ENCODE results near the gene DNM2. TPM values are rescaled to one million over a fixed set of nuclear protein-coding genes. Genes with fewer than 3 reads are reported as not detected.

The DNM2 gene
- total and polyA plus RNA-seq, 2 of the 13 experiments (the other 11 are each of a cell fraction or from before 2014, with no cell fraction given): 41.7 to 59.8 TPM

DNA sequence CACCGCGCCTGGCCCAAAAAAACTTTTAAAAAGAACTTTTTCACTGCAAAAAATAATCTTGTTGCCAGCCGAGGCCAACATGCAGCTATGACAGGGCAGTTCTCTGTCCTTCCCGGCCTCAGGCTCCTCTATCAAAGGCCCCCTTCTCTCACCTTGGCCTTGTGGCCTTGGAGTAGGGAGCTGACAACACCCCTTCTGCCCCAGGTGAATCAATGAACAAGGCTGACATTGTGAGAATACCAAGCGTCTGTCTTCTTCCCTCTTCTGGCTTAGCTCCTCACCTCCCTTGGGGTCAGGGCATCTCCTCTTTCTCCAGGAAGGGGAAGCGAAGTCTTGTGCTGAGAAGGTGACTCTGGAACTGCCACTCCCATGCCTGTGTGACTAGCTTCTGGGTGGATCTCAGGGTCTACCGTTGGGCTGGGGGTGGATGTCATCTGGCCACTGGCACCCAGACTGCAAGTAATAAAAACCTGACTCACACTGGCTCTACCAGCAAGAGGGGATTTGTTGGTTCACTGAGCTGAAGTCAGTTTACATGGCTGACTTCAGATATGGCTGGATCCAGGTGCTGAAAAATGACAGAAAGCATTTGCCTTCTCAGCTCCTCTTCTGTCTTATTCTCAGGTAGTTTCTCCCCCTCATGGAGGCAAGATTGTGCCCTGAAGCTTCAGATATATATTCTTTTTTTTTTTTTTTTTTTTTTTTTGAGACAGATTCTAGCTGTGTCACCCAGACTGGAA is 136.6 kb downstream of the DNM2 start:
- BruUV-seq (replicated peaks): no TSS peak
- ATAC-seq (peak; percentile 61), DNase-seq (ENCODE audit: low spot score) (peak; percentile 67), FAIRE-seq (no peak)
- 11% methylated on average over 7 of the region's 7 CpGs for WGBS (ENCODE audit: low lambda C conversion rate)
- Histone ChIP-seq H3K27ac (ENCODE audit: extremely low read length, insufficient read depth, low read length) (no peak overlapping the region), H3K36me3 (replicated peaks in 1 of 2; ENCODE audit: control insufficient read depth in 1 of 2, insufficient read depth in 2 of 2, low read length in 2 of 2) (no peaks in the 10 kb centered on the region), H2AFZ (ENCODE audit: low read length) (no peak overlapping the region), H3K4me2 (ENCODE audit: low read depth, low read length) (peak overlapping the region; percentile 55), H3K9ac (ENCODE audit: insufficient read depth, low read depth, low read length) (no peak overlapping the region), H3K9me3 (ENCODE audit: low read length) (no peaks in the 10 kb centered on the region), H3K4me3 (replicated peaks in 1 of 3; ENCODE audit: insufficient read depth in 1 of 3, low read depth in 2 of 3, low read length in 3 of 3) (no peak overlapping the region), H3K4me1 (ENCODE audit: insufficient read depth, low read length) (peaks cover 36% of the 10 kb centered on the region), H3K27me3 (ENCODE audit: control insufficient read depth in 1 of 2, insufficient read depth in 2 of 2, low read length in 2 of 2) (no peaks in the 10 kb centered on the region; a peak in 1 of 5 replicates), H4K20me1 (ENCODE audit: insufficient read depth, low read length) (no peaks in the 10 kb centered on the region), H3K79me2 (ENCODE audit: insufficient read depth, low read length) (no peaks in the 10 kb centered on the region)
- ChIA-PET POLR2A (interaction anchor here (0.8 to 2.5 kb wide), 4 partner anchors 10 to 137 kb away, joined by 3 to 30 read pairs (median 6); partner anchors contain the start of gene TMED1), CTCF (ENCODE audit: low intra/inter-chr PET ratio, low total read pairs) (no interaction called here)
- intact Hi-C loops (cut with micrococcal nuclease; ENCODE audit: unreplicated experiment): no loop called here
- in situ Hi-C loops (cut with HindIII; ENCODE audit: extremely low pct_ligation_motif_present, low pct_unique_long_range_greater_than_20kb): no loop called here
- TF ChIP-seq ZNF318 (CRISPR knock-in tag; IDR thresholded peaks at IDR 0.05): no peak
- 0 out of 2 replicates have a peak, but pooled peaks have one; percentile 44 for TF ChIP-seq ZNF564 (CRISPR knock-in tag; IDR thresholded peaks at IDR 0.05)
- TF ChIP-seq, protein P1, sequence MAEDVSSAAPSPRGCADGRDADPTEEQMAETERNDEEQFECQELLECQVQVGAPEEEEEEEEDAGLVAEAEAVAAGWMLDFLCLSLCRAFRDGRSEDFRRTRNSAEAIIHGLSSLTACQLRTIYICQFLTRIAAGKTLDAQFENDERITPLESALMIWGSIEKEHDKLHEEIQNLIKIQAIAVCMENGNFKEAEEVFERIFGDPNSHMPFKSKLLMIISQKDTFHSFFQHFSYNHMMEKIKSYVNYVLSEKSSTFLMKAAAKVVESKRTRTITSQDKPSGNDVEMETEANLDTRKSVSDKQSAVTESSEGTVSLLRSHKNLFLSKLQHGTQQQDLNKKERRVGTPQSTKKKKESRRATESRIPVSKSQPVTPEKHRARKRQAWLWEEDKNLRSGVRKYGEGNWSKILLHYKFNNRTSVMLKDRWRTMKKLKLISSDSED (CRISPR knock-in tag; IDR thresholded peaks at IDR 0.05): no peak
- TF ChIP-seq ZNF720 (CRISPR knock-in tag; IDR thresholded peaks at IDR 0.05): no peak
- no peak for TF ChIP-seq SIX4 (CRISPR knock-in tag; IDR thresholded peaks at IDR 0.05)
- TF ChIP-seq ZNF143 (CRISPR knock-in tag; IDR thresholded peaks at IDR 0.05): no peak
- TF ChIP-seq GLMP (CRISPR knock-in tag; IDR thresholded peaks at IDR 0.05; ENCODE audit: borderline replicate concordance): no peak
- no peak for TF ChIP-seq SKI (IDR thresholded peaks at IDR 0.05; ENCODE audit: partially characterized antibody)
- TF ChIP-seq FOXA3 (CRISPR knock-in tag; IDR thresholded peaks at IDR 0.05): no peak
- 0 out of 2 replicates have a peak, but pooled peaks have one; percentile 11 for TF ChIP-seq ZNF644 (CRISPR knock-in tag; IDR thresholded peaks at IDR 0.05; ENCODE audit: low read depth)
- TF ChIP-seq HNRNPK (IDR thresholded peaks at IDR 0.05; ENCODE audit: low read depth, low read length, poor library complexity, severe bottlenecking): no peak
- TF ChIP-seq ZNF460 (CRISPR knock-in tag; IDR thresholded peaks at IDR 0.05; ENCODE audit: borderline replicate concordance): peak; percentile 6; the same call in 1 of the 2 replicates
- no peak for TF ChIP-seq ZNF580 (CRISPR knock-in tag; IDR thresholded peaks at IDR 0.05; ENCODE audit: borderline replicate concordance, low read depth)

Measured in HepG2 (cell line).